NCI-H446 (cell line): ENCODE measurements around the gene TUT4.

Experiments
- DNase-seq, 2 experiments: peaks; one replicate each; lab custom pipeline; 2025; lab: John Stamatoyannopoulos, UW

The TUT4 gene

DNA sequence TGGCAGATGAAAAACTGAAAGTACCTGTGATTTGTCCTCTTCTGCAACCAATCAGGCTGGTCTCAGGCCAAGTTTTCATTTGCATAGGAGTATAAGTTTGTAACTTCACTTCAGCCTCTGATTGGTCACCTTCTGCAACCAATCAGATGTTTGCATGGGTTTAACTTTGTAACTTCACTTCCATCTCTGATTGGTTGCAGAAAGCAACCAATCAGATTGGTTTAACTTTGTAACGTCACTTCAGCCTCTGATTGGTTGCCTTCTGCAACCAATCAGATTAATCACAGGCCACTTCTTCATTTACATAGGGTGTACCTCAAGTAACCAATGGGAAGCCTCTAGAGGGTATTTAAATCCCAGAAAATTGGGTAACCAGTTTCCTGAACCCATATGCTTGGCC, 18.9 kb upstream of the TUT4 start:
- no peak for DNase-seq

DNA sequence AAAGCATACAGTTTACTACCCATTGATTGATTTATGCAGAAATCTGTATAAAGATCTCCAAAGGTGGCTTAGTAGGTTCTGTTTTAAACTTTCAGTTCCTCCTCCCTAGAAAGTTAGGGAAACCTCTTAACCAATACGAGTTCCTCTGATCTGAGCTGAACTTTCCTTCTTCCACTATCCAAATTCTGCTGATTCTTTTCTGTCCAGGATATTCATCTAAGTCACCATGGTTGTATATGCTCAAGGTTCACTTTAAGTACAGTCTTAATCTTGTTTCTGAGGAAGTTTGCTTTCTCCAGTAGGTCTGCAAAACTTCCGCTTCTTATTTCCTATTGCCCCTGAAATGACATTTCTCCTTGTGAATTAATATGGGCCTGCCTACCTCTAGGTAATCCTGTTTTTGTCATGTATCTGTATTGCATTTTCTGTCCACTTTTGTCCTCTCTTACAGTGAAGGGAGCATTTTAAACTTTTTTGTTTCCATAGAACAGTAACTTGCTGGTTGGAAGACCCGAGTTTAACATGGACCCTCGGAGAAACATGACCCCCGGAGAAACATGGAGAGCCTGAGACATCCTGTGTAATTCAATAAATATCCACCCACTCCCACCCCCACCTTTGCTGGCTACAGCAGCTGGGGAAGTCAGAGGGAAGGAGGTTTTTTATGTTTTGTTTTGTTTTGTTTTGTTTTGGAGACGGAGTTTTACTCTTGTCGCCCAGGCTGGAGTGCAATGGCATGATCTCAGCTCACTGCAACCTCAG, 16.7 kb upstream of the TUT4 start:
- no peak for DNase-seq

DNA sequence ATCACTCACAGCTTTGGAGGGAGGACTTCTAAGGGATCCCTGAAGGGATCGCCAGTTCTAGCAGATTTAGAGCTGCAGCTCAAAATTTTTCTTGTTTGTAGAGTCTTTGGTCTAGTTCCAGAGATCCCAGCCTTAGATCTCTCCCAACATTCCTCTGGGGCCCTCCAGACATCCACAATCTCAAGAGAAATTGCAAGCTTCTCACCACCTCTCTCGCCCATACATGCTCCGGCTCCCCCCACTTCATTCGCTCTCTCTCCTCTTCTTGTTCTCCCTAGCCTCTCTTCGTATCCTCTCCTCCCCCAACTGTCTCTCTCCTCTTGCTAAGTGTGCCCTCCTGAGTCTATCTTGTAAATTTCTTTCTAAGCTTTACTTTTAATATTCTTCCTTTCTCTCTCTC, 15.1 kb upstream of the TUT4 start:
- DNase-seq, result no peak

DNA sequence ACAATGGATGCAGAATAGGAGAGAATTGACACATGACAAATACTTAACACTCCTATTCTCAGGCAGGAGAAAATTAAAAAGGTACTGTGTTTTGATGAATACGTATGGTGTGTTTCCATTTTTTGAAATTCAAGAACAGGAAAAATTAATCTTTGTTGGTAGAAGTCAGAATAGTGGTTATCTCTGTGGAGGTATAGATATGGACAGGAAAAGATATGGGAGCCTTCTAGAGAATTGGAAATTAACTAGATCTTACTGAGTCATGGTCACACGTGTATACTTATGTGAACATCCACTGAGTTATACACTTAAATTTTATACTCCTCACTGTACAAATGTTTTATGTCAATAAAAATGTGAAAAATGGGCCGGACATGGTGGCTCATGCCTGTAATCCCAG, 9.9 kb upstream of the TUT4 start:
- no peak for DNase-seq

DNA sequence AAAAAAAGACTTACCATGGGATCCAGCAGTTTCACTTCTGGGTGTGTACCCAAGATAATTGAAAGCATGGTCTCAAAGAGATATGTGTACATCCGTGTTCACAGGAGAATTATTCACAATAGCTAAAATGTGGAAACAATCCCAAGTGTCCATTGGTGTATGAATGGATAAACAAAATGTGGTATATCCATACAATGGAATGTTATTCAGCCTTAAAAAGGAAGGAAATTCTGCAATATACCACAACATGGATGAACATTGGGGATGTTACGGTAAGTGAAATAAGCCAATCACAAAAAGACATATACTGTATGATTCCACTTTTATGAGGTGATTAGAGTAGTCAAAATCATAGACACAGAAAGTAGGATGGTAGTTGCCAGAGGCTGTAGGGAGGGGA, 7.0 kb upstream of the TUT4 start:
- no peak for DNase-seq

DNA sequence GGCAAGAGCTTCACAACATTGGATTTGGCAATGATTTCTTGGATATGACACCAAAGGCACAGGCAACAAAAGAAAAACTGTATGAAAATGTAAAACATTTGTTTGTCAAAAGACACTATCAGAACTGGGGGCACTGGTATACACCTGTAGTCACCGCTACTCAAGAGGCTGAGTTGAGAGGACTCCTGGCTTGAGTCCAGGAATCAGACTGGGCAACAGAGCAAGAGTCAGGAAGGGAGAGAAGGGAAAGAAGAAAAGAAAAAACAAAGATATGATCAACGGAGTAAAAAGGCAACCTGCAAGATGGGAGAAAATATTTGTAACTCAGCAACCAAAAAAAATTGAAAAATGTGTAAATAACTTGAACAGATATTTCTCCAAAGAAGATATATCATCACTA, 6.0 kb upstream of the TUT4 start:
- DNase-seq, result no peak

DNA sequence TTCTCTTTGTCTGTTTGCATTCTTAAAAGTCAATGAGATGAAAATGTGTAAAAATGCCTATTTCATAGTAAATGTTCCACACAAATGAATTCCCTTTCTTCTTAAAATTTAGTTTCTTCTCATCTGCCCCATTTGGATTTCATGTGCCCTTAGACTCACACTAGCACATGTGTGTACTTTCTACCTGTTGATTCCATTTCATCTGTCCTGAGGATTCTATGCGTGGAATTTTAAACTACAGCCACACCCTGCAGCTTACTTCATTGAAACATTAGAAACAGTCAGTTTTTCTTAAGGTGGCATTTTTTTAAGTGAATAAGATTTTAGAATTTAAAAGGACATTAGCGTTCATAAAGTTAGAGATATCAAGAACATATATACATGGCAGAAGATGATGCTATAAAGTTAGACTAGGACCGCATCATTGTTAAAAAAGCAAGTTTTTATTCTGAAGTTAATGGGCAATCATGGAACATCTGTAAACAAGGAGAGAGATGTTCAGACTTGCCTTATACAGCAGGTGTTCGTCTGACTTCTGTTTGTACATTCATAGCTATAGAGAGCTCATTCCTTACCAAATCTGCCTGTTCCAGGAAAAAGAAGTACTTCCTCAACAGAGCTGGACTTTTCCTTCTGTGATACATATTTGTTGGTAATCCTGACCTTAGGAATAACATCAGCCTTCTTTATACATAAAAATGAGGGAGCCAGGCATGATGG, 3.9 kb upstream of the TUT4 start:
- no peak for DNase-seq

DNA sequence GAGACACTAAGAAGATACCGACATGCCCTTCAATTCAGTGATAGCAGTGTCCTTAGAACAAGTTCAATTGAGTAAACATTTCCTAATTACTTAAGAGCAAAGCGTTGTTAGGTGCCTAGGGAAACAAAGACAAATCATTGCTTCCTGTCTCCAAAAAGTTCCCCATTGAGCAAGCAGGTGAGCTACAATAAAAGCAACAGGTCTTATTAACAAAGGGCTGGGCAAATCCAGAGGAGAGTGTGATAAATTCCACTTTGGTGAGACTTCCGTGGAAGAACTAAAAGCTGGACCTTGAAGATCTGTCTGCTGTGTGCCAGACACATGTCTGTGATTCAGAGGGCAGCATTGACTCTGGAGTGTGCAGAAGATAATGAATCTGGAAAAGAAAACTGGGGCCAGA, 1.9 kb upstream of the TUT4 start:
- DNase-seq, result no peak

DNA sequence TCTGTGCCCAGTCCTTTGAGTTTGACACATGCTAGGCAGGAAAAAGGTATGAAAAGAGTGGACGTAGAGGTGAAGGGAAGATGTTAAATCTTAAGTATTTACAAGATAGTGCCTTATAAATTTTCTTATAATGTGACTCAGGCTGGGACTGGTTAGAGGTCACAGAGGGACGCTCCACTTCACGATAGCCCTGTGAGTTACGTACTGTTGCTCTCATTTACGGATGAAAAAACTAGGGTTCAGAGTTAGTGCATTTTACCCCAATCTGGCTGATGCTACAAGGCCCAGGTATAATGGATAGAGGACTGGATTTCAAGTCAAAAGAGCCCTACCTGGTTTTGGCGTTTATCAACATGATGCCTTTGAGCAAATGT, 1.4 kb upstream of the TUT4 start:
- no peak for DNase-seq

DNA sequence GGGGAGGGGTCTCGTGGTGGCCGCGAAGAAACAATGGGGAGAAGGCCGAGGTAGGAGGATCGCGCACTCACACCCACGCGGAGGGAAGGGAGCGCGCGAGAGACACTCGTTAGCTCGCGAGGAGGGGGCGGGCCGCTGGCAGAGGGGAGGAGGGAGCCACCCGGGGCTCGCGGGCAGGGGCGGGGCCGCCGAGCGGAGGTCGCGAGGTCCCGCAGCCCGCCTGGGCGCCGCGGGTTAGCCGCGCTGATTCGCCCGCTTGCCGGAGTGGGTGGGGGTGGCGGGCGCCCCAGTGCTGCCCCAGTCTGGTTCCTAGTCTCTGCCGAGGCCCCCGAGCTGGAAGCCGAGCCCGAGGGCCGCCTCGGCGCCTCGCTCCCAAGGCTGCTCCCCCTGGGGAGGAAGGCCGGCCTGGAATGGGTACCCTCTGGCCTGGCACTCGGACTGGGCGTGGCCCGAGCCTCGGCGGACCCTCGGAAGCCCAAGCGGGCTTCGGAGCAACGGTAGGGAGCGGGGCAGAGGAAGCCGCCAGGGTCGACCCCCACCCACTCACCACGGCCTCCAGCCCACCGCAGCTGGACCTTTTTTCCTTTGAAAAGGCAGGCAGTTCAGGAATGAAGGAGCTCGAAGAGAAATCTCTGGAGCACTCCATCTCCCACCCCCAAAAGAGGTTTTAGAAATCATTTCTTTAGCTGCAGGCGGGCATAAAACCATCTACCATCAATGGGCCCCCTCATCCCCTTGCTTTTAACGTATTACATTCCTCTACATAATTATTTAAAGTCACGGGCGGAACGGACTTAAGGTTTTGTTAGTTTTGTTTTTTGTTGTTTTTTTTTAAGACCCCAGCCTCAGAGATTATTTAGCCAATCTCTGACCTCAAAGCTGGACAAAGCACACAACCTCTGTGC, 722 bp upstream of the TUT4 start:
- peak; percentile 68 to 84 for DNase-seq

DNA sequence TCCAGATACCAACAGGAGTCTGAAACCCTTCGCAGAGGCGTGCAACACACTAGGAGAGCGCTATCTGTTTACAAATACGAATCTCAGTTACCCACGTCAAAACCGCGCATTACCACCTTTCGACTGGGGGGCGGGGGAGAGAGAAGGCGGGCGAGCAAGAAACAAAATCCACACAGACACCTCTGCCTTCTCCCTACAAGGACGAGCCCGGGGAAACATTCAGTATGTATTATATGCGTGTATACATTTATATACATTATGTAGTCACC, 722 bp downstream of the TUT4 start:
- peak in 1 of 2 experiments; percentile 10 for DNase-seq

DNA sequence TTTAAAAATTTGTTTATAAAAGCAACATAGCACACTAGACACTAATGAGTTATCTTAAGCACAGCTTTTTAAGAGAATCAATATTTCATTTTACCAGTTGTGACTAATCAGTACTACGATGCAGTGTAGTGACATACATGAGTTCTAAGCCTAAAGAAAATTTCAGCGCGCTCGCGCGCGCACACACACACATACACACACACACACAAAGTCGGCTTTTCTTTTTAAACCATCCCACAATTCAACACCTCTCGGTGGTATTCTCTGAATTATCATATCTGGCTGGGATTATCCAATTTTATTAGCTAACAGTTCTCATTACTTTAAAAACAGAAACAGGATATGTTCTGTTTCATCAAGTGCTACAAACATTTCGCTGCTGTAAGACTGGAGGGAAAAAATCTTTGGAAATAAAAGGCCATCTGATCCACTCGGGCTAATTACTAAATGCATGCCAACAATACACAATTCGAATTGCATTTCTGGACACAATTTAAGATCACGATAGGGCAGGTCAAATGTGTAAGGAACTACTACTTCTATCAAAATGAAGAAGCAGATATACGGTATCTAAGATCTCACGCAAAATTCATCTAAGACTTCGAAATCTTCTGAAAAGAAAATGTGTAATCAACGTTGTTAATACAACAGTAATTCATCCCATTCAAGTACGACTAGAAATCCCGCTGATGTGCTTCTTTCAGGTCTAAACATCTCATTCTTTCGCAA, 1.2 kb downstream of the TUT4 start:
- no peak for DNase-seq

DNA sequence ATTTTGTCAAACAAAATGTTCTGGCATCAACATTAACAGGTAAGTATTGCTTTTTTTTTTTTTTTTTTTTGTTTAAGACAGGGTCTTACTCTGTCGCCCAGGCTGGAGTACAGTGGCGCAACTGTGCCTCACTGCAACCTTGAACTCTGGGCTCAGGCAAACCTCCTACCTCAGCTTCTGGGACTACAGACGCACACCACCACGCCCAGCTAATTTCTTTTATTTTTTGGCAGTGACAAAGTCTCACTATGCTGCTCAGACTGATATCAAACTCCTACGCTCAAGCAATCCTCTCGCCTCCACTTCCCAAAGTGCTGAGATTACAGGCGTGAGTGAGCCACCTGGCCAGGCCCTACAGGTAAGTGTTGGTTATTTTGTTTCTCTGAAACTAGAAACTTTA, 2.4 kb downstream of the TUT4 start:
- DNase-seq, result no peak

DNA sequence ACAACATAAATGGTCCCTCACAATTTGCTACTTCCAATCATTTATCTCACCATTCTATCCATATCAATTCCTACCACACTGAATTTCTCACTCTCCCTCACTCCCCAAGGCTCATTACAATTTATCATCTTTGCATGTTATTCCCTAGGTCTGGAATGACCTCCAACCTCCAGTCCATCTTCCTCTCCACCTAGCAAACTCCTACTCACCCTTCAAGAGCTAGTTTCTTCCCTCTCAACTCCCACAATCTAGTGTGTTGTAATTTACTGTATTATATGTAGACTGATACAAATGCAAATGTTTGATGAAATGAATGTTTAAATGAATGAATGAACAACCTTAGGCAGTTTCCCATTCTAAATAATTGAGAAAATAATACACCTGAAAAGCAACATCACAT, 3.6 kb downstream of the TUT4 start:
- DNase-seq, result no peak

DNA sequence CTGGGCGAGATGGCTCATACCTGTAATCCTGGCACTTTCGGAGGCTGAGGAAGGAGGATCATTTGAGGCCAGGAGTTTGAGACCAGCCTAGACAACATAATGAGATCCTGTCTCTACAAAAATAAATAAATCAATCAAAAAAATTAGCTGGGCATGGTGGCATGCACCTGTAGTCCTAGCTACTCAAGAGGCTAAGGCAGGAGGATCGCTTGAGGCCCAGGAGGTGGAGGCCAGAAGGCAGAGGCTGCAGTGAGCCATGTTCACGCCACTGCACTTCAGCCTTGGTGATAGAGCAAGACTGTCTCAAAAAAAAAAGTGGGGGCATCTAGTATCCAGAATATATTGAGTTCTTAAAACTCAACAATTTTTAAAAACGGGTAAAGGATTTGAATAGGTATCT, 6.0 kb downstream of the TUT4 start:
- no peak for DNase-seq

DNA sequence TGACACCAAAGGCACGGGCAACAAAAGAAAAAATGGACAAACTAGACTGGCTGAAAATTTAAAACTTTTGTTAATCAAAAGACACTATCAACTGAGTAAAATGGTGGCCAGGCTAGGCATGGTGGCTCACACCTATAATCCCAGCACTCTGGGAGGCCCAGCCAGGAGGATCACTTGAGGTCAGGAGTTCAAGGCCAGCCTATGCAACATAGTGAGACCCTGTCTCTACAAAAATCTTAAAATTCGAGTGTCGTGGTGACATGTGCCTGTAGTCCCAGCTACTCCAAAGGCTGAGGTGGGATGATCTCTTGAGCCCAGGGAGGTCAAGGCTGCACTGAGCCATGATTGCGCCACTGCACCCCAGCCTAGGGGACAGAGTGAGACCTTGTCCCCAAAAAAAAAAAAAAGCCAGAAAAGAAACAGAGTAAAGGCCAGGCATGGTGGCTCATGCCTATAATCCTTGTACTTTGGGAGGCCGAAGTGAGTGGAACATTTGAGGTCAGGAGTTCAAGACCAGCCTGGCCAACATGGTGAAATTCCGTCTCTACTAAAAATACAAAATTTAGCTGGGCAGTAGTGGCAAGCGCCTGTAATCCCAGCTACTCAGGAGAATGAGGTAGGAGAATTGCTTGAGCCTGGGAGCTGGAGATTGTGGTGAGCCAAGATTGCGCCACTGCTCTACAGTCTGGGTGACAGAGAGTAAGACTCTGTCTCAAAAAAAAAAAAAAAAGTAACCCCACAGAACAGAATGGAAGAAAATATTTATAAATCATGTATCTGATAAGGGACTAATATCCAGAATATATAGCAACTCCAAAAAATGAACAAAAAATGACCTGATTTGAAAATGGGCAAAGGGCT, 8.0 kb downstream of the TUT4 start:
- no peak for DNase-seq

DNA sequence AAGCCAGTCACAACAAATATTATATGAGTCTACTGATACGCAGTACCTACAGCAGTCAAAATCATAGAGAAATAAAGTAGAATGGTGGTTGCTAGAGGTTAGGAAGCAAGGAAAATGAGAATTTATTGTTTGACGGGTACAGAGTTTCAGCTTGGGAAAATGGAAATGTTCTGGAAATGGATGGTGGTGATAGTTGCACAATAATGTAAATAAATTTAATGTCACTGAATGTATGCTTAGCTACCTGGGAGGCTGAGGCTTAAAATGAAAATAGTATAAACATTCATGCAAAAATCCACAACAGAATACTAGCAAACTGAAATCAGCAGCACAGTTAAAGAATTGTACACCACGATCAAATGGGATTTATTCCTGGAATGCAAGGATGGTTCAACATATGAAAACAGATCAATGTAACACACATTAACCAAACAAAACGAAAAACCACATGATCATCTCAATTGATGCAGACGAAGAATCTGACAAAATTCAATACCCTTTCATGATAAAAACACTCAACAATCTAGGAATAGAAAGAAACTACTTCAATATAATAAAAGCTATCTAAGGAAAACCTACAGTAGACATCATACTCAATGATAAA, 10.7 kb downstream of the TUT4 start:
- no peak for DNase-seq

DNA sequence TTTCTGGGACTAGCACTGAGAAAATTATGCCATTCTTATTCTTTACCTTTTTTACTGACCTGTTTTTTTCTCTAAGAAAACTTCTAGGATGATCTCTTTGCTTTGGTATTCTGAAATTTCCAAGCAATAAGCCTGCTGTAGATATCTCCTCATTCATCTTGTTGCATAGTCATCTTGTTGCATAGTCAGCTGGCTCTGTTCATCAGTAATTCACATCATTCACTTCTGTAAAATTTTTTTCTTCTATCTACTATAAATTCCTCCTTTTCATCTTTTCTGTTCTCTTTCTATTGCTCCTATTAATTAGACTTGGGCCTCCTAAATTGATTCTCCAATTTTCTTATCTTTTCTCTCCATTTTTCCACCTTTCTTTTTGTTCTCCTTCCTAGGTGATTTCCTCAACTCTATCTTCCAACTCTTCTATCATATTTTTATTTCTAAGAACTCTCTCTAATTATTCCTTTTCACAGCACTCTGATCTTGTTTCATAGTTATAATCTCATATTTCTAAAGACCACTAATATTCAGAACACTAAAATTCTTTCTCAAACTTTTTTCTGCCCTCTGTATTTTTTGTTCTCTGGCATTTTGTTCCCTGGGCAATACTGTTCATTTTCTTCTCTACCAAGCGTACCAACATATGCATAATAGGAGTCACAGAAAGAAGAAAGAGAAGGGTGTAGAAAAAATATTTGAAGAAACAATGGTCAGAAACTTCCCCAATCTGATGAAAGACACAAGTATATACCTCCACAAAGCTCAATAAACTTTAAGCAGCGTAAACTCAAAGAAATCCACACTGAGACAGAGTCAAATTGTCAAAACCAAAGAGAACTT, 17.7 kb downstream of the TUT4 start:
- no peak for DNase-seq

DNA sequence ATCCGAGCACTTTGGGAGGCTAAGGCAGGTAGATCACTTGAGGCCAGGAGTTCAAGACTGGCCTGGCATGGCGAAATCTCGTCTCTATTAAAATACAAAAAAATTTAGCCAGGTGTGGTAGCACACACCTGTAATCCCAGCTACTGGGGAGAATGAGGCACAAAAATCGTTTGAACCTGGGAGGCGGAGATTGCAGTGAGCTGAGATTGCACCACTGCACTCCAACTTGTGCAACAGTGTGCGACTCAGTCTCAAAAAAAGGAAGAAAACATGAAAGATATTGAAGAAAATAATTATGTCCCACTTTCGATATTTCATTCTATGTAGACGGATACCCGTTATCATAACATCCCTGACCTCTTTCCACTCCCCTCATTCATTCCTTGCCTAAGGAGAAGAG, 19.2 kb downstream of the TUT4 start:
- no peak for DNase-seq

DNA sequence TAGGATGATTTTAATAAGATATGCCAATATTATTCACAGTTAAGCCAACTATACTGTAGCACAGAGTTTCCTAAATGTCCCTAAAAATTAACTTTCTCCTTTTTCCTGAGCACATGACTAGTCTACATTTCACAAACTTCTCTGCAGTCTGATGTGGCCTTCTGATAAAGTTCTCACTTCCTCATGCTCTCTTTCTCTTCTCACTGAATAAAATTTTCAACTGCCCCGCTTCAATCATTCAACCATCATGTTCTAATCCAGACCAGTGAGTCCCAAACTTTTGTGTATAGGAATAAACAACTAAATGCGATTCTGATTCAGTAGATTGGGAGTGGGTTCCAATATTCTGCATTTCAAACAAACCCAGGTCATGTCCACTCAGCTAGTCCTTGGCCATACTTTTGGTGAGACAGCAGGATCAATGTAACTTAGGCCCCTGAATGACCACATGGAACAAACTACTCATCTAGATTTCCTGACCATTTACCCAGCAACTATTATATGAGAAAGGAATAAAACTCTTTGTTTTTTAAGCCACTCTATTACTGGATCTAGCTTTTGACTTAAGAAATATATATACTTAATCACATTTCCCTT, 20.1 kb downstream of the TUT4 start:
- no peak for DNase-seq
